GM10847 (cell line): ENCODE measurements around the gene CCND3.

ENCODE experiments used
- POLR2A ChIP-seq: IDR thresholded peaks from 2 replicates; pipeline ENCODE4 v1.6.1; 2011; ENCODE audit not compliant: insufficient read length; ENCODE audit errors: extremely low read depth

Gene CCND3

DNA sequence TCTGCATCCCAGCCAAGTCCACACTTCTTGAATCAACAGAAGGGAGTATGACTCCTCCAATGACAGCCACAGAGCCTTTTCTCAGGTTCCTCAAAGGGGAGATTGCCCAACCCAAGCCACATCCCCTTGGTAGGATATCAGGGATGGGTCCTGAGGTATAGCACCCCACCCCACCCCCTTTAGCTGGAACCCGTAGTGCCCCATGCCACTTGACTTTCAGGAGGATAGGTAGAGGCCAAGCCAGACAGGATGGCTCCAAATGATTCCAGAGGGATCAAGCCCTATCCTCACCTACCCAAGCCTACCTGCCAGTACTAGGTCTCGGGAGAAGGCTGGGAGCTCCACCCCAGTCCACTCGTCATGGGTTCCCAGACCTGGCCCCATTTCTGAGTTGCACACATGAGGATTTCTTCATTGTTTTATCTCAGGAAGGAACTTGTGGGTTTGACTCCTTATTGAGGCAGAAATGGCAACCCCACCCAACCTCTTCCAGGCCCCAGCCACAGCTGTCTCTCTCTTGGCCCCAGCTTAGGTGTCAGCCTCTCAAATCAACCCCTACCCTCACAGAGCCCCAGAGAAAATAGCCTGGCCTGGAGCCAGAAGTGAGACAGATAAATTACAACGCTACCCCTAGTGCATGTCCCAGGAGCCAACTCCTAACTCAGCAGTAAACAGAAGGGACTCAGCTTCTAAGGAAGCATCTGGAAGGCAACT lies 3.6 kb downstream of the CCND3 start:
- TF ChIP-seq POLR2A = no peak

DNA sequence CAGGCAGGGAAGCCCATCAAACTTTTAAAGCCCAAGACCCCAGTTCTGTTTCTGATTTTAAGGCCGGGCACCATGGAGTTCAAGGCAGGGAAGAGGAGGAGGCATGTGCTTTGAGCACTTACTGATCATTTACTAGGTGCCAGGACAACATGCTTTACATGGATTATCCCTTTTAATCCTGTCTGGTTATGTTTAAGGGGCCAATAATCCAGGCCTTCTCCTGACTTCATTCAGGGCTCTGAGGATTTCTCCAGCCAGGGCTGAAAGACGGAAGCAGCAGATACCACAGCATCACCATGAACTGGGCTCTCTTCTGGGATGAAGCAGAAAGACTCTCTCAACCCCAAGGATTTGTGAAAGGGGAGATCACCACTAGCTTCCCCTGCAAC lies 4.1 kb downstream of the CCND3 start:
- TF ChIP-seq POLR2A = no peak

DNA sequence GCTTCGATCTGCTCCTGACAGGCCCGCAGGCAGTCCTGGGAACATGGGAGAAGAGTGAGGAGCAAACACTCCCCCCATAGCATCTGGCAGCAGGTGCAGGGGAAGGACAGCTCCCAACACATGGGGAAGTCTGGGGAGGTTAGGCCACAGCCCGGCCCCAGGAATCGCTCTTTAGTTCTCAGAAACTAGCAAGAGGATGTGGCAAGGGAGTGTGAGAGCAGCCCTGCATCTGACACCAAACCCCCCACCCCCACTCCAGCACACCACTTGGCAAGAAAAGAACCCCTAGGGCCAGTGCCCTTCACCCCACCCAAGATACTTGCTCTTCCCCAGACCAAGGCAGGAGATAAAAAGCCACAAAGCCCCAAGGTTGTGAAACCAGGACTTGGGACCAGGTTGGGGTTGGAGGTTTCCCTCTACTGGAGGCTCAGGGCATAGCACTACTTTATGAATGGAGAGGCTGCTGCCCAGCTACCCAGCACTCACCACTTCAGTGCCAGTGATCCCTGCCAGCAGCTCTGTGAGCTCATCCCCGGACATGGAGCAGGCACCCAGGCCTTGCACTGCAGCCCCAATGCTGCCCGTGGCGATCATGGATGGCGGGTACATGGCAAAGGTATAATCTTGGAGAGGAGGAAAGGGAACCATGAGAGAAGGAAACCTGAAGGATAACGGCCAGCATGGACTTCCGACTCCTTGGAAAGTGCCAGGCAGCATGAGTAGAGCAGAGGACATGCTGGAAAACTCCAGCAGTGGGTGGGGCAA lies 5.4 kb downstream of the CCND3 start:
- TF ChIP-seq POLR2A = no peak

DNA sequence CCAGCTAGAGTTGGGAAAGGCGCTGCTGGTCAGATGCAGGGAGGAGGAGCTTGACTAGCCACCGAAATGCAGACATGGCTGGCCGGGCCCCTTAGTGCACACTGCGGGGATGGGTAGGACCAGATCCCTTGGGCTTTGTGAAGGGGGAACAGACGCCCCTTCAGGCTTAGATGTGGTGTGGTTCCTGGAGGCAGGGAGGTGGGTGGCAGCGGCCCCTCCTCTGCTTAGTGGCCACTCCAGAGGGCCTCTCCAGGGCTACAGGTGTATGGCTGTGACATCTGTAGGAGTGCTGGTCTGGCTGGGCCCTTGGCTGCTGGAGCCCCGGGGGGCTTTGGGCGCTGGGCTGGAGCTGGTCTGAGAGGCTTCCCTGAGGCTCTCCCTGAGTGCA lies 5.9 kb downstream of the CCND3 start:
- TF ChIP-seq POLR2A = no peak

DNA sequence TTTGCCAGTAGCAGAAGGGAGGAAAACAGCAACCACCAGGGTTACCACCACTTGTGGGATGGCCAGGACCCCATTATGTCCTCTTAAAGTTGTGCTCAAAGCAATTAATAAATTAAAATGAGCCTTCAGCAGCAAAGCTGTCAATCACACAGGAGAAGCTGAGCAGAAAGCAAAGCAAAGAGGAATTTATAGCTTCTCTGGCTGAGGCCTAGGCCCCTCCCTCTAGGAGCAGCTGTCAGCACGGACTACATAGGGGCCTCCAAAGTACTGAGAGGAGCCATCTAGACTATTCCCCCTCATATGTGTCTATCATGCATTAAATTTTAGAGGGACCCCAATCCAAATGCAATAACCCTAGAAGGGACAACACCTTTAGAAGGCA lies 6.4 kb downstream of the CCND3 start:
- TF ChIP-seq POLR2A = no peak

DNA sequence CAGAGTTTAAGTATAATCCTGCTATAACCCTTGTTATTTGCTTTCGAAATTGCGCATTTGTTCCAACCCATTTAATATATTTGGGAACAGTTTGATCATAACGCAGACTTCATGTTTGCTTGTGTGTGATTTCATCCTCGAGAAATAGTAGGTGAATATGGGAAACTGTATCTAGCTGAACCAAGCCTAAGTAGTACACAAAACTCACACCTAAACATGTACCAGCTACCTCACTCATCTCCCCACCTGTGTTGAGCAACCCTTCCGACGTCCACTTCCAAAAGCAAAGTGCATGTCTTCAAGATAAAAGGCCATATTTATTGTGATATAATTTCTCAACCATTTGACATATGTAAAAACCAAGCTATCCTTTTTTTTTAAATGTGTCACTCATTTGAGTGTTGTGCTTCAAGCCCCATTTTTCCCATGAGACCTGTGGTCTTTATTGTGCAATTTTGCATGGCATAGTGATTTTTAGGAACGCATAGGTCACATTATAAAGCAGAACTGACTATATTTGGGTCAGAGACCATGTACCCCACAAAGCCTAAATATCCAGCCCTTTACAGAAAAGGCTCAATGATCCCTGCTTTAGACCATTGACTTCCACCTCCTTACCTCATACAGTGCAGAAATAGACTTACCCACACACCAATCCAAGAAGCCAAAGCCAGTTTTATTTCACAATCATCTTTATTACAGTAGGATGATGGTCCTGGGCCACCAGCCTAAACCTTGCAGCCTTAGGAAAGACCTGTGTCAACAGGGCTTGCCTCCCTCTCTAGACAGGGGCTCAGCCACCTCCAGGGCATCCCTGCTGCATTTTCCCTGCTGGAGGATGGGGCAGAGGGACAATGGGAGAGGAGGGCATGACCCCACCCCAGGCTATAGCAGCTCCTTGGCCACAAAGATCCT lies 7.1 kb downstream of the CCND3 start:
- TF ChIP-seq POLR2A = no peak

DNA sequence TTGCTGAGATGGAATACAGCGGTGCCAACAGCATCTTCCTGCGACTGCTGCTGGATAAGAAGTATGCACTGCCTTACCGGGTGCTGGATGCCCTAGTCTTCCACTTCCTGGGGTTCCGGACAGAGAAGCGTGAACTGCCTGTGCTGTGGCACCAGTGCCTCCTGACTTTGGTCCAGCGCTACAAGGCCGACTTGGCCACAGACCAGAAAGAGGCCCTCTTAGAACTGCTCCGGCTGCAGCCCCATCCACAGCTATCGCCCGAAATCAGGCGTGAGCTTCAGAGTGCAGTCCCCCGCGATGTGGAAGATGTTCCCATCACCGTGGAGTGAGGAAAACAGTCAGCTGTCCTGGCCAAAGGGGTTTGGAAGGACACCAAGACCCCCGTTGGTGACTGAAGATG lies 9.2 kb downstream of the CCND3 start:
- no peak for TF ChIP-seq POLR2A

DNA sequence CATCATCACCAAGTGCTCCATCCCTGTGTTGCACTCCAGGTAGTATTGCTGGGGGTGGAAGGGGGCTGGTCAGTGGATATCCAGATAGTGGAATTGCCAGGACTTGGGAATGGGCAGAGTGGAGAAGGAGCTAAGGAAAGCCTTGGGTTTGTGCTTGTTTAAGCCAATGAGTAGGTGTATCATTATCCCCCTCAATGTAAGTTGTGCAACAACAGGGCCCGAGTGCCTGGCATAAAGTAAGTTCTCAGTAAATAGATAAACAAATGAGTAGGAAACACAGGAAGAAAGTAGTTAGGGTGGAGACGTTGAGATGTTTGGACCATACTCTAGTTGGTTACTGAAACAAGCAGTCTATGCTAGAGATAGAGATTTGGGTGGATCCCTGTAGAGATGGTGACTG lies 9.8 kb downstream of the CCND3 start:
- TF ChIP-seq POLR2A = no peak

DNA sequence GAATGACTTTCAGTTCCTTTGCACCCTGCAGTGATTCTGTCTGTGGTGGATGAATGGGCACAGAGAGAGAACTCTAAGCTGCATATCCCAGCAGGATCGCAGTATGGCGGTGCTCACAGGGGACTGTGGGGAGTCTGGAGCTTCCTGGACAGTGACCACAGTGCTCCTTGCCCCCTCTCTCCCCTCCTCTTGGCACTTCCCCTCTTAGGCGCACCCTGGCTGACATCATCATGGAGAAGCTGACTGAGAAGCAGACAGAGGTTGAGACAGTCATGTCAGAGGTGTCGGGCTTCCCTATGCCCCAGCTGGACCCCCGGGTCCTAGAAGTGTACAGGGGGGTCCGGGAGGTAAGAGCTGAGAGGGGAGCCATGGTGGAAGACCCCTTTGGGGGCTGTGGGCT lies 11.7 kb downstream of the CCND3 start:
- no peak for TF ChIP-seq POLR2A

DNA sequence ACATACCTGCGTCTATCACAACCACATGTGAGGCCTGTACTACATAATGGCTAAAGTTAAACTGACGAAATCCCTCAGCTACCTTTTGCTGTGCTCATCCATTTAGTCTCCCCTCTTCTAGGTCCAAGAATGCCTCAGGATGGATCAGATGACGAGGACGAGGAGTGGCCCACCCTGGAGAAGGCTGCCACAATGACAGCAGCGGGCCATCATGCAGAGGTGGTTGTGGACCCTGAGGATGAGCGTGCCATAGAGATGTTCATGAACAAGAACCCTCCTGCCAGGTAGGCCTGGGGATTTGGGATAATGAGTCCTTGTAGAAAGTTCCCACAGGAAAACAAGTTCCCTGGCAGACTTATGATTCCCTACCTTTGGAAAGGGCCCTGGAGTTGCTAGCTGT lies 14.4 kb downstream of the CCND3 start:
- TF ChIP-seq POLR2A = no peak

DNA sequence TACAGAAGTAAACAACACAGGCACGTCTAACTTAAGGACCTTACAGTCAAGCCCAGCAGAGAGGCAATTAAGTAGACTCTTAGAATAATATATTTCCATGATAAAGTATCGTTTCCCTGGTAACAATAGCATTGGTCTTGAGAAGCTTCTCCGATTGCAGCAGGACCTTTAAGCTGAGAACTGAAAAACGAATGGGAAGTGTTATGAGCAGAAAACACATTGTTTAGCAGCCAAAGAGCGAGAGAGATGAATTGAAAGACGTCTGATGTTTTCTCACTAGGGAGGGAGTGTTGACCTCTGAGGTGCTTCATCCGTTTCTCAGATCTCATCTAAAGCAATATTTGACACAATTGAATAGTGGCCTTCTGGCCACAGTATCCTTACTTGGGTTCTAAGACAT lies 19.5 kb downstream of the CCND3 start:
- TF ChIP-seq POLR2A = no peak

DNA sequence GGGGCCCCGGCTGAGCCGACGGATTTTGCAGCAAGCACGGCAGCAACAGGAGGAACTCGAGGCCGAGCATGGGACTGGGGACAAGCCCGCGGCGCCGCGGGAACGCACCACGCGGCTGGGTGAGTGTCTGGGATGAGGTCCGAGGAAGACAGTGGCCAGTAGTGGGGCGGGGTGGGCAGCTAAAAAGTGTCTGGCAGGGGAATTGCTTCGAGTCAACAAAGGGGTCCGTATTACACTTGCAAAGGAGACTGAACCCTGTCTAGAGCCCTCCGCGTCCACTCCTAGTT lies 20.0 kb downstream of the CCND3 start:
- no peak for TF ChIP-seq POLR2A

DNA sequence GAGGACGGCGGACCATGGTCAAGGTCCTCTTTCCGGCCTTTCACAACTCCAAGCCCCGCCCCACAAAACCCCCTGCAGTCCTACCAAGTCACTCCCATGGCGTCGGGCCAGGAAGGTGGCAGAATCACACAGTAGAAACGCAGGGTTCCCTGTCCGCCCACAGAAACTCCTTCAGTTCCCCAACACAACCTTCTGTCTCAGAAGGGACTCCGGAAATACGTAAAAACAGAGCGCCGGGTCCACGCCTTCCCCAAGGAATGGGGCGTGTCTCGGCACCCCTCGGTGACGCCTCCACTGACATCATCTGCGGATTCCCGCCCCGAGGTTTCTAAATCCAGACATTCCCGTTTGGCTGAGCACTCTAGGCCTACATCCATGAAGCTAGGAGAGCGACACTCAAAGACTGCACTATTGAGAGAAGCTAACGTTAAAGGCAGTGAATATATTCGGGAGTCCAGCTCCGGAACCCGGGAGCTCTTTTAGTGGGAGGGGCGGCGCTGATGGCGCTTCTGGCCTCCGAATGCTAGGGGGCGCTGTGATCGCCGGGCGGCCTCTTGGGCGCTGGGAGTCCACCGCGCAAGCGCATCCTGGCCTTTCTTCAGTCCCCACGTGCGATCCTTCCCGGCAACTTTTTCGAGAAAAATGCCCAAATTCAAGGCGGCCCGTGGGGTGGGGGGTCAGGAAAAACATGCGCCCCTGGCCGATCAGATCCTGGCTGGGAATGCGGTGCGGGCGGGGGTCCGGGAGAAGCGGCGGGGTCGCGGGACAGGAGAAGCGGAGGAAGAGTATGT lies 20.5 kb downstream of the CCND3 start, which contains the start of the genes BYSL and MED20:
TSS of gene BYSL (plus strand) at position 579 of the 791 bp plus-strand sequence. CDS start at position 643, 64 bp downstream.
TSS of gene MED20 (minus strand) at position 219 of the 791 bp plus-strand sequence. CDS start at position 98, 121 bp downstream.
- peak; percentile 35 for TF ChIP-seq POLR2A

DNA sequence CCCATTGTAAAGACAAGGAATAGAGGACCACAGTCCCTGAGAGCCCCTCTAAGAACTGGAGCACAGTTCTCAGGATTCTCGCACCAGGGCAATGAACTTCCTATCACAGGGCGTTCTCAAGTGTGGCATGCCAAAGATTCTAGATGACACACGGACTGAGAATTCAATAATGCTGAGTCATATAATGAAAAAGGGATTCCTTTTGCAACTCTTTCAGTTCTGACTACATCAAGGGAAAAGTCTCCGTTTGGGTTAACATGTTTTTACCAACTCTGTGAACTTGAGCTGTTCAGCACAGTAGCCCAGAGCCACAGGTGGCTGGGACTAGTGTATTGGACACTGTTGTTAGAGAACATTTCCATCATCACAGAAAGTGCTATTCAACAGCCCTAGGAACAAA lies 24.1 kb downstream of the CCND3 start:
- TF ChIP-seq POLR2A = no peak

DNA sequence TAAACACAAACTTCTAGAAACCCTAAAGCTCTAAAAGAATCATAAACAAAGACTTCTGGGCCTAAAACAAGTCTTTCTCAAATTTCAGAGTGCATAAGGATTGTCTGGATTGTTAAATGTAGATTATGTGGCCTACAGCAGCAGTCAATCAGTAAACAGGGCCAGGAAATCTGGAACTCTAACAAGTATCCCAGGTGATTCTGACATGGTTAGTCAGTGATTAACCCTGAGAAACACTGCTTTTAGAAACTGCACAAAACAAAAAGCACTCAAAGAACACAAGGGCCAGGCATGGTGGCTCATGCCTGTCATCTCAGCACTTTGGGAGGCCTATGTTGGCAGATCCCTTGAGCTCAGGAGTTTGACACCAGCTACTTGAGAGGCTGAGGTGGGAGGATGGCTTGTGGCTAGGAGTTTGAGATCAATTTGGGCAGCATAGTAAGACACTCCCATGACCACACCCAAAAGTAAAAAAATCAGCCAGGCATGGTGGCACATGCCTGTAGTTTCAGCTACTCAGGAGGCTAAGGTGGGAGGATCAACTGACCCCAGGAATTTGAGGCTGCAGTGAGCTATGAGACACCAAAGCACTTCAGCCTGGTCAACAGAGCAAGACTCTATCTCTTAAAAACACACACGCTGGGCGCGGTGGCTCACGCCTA lies 26.6 kb downstream of the CCND3 start:
- no peak for TF ChIP-seq POLR2A

DNA sequence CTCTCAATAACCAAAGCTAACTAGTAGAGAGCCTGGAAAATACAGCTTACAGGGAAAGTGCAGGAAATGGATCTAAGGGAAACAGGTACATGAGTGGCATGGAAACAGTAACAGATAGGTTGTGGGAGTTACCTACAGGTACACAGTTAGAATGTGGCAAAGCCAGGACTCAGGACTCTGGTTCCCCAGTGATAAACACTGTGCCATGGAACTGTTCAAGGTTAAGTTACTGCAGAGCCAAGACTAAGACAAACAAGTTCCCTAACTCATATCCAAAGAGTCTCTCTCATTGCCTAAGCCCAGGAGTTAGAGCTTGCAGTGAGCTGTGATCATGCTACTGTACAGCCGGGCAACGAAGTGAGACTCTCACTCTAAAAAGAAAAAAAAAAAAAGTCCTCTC lies 27.3 kb downstream of the CCND3 start:
- no peak for TF ChIP-seq POLR2A
